Spleen (tissue), 11 donors: ENCODE results near the gene KCNMB2. TPM values are rescaled to one million over a fixed set of nuclear protein-coding genes. Genes with fewer than 3 reads are reported as not detected.

Experiments
- DNase-seq: peaks from one replicate; pipeline ENCODE4 v3.0.0-alpha.2; 2020
- H3K27ac ChIP-seq, 8 donors: fragments of 200-600 bp; sonication (generic) in 7 of 8; 1 replicate in 4 of 8; 2 replicates in 4 of 8; pipeline versions ENCODE4 v1.5.0 to v1.8.0; 2016 to 2021; ENCODE audit warnings: inconsistent platforms in 4 of 8, mild to moderate bottlenecking in 4 of 8, moderate library complexity in 1 of 8
- H3K27me3 ChIP-seq, 7 donors: fragments of 200-600 bp; sonication (generic) in 6 of 7; replicated peaks in 1 of 7; 1 replicate in 4 of 7; 2 replicates in 3 of 7; pipeline versions ENCODE4 v1.5.0 to v1.8.0; 2016 to 2021; ENCODE audit warnings: inconsistent platforms in 3 of 7, mild to moderate bottlenecking in 1 of 7
- H3K36me3 ChIP-seq, 6 donors: fragments of 200-600 bp; sonication (generic) in 5 of 6; 1 replicate in 4 of 6; 2 replicates in 2 of 6; pipeline versions ENCODE4 v1.5.0 to v1.8.0; 2016 to 2021; ENCODE audit warnings: inconsistent platforms in 2 of 6
- H3K4me1 ChIP-seq, 6 donors: fragments of 200-600 bp; sonication (generic) in 5 of 6; 1 replicate in 3 of 6; 2 replicates in 3 of 6; pipeline versions ENCODE4 v1.5.0 to v1.8.0; 2016 to 2021; ENCODE audit warnings: inconsistent platforms in 3 of 6
- H3K4me3 ChIP-seq, 8 donors: fragments of 200-600 bp; sonication (generic) in 7 of 8; 1 replicate in 4 of 8; 2 replicates in 4 of 8; pipeline versions ENCODE4 v1.5.0 to v1.8.0; 2016 to 2021; ENCODE audit warnings: inconsistent platforms in 4 of 8, mild to moderate bottlenecking in 4 of 8, moderate library complexity in 2 of 8
- H3K9me3 ChIP-seq, 8 donors: fragments of 200-600 bp; sonication (generic) in 7 of 8; 1 replicate in 4 of 8; 2 replicates in 4 of 8; pipeline versions ENCODE4 v1.5.0 to v1.8.0; 2016 to 2021; ENCODE audit warnings: inconsistent platforms in 4 of 8
- POLR2A ChIP-seq, 3 donors: fragments of 450-650 bp; IDR thresholded peaks; one replicate each; pipeline ENCODE4 v1.5.1; 2017; ENCODE audit warnings: antibody characterized with exemption in 3 of 3, mild to moderate bottlenecking in 1 of 3
- POLR2AphosphoS5 ChIP-seq, 3 donors: sonication (generic); formaldehyde crosslinking; IDR thresholded peaks; one replicate each; pipeline ENCODE4 v1.5.1; 2017; ENCODE audit warnings: antibody characterized with exemption in 3 of 3
- WGBS, 5 donors: extraction: QIAGEN DNeasy Blood & Tissue Kit in 3 of 5; methylation state at CpG; one replicate each; pipeline versions ENCODE4 v1.1.5 to v1.1.7; 2013 to 2018; 5-methylcytosine and 5-hydroxymethylcytosine counted together
- intact Hi-C: fragments of 100-400 bp; cut with DNase I; formaldehyde crosslinking; loops from one replicate; pipeline ENCODE4 v1.15.0; 2023; ENCODE audit warnings: low total_unique reads
- polyA plus RNA-seq, 3 donors: library from polyadenylated mRNA; stranded (reverse); fragments of 200-250 nt; gene quantifications; one replicate each; pipeline ENCODE4 v1.2.1, GENCODE V29; 2013
- total RNA-seq, 7 donors: library from RNA; depleted of rRNA in 3 of 7; stranded (reverse); fragments of >200 nt in 3 of 7; fragmentation: NEBNext Ultra II Directional in 4 of 7; extraction: Animal tissue kit (Norgen Biotek cat#: 25700) in 4 of 7; gene quantifications; one replicate each; pipeline versions ENCODE4 v1.1.0 to v1.2.1, GENCODE V29; 2016 to 2021
- TF ChIP-seq, protein P1 (sequence below), 11 experiments: fragments of 200-600 bp in 7 of 11; fragments of 450-650 bp in 4 of 11; sonication (generic) in 4 of 11; IDR thresholded peaks in 8 of 11; conservative IDR thresholded peaks in 3 of 11; 1 replicate in 7 of 11; 2 replicates in 4 of 11; pipeline versions ENCODE4 v1.4.0 to v1.8.0; 2016 to 2021; ENCODE audit warnings: antibody characterized with exemption in 11 of 11, inconsistent platforms in 4 of 11, mild to moderate bottlenecking in 1 of 11
- donor health status: healthy with polysubstance abuse.
- donor health status: DM: no; HTN: no; CAD: no; lungs with moderate emphysema.
- donor health status: DM: no; HTN: no; CAD: no.
- donor health status: Bipolar disorder and iron deficiency.
- donor health status: healthy.
- donor health status: DM: no; HTN: no; CAD: no.
- donor health status: DM: yes; HTN: yes; CAD: no.

The KCNMB2 gene
- total and polyA plus RNA-seq, 10 donors = 0.03 to 0.70 (median 0.66) TPM; not detected in 5

DNA sequence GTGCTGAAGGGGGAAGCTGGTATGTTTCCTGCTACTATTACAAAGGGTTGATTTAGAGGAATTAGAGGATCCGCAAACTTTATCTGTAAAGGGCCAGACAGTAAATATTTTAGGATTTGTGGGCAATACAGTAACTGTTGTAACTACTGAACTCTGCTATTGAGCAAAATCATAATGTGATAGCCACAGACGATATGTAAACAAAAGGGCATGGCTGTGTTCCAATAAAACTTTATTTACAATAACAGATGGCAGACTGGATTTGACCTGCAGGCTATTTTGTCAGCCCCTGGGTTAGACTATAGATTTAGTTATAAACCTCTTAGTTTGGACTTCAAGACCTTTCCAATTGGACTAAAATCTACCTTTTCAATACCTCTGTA, 27.8 kb upstream of the KCNMB2 start:
- H3K4me1 ChIP-seq = no peaks in the 10 kb centered on the region
- intact Hi-C loops = no loop called here
- TF ChIP-seq POLR2A (IDR thresholded peaks at IDR 0.05) = no peak
- no peak for TF ChIP-seq POLR2AphosphoS5 (IDR thresholded peaks at IDR 0.05)
- TF ChIP-seq, protein P1, sequence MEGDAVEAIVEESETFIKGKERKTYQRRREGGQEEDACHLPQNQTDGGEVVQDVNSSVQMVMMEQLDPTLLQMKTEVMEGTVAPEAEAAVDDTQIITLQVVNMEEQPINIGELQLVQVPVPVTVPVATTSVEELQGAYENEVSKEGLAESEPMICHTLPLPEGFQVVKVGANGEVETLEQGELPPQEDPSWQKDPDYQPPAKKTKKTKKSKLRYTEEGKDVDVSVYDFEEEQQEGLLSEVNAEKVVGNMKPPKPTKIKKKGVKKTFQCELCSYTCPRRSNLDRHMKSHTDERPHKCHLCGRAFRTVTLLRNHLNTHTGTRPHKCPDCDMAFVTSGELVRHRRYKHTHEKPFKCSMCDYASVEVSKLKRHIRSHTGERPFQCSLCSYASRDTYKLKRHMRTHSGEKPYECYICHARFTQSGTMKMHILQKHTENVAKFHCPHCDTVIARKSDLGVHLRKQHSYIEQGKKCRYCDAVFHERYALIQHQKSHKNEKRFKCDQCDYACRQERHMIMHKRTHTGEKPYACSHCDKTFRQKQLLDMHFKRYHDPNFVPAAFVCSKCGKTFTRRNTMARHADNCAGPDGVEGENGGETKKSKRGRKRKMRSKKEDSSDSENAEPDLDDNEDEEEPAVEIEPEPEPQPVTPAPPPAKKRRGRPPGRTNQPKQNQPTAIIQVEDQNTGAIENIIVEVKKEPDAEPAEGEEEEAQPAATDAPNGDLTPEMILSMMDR (IDR thresholded peaks at IDR 0.05 in 8 of 11, conservative IDR thresholded peaks at IDR 0.05 in 3 of 11) = no peak
- 81 to 93% (median 84%) methylated on average over 2 of the region's 2 CpGs for WGBS, 5 donors
- no peaks in the 10 kb centered on the region for H3K9me3 ChIP-seq
- no peak overlapping the region for H3K27ac ChIP-seq
- H3K4me3 ChIP-seq = no peak overlapping the region
- no peaks in the 10 kb centered on the region for H3K27me3 ChIP-seq
- H3K36me3 ChIP-seq = no peaks in the 10 kb centered on the region
- no peak for DNase-seq

- Histone ChIP-seq H3K27me3 (no peaks in the 10 kb centered on the region), H3K4me1 (no peaks in the 10 kb centered on the region)
- intact Hi-C loops = no loop called here
Observed at GRCh38 chr3:178510496-178510895, 25.7 kb upstream of the KCNMB2 start.

DNA sequence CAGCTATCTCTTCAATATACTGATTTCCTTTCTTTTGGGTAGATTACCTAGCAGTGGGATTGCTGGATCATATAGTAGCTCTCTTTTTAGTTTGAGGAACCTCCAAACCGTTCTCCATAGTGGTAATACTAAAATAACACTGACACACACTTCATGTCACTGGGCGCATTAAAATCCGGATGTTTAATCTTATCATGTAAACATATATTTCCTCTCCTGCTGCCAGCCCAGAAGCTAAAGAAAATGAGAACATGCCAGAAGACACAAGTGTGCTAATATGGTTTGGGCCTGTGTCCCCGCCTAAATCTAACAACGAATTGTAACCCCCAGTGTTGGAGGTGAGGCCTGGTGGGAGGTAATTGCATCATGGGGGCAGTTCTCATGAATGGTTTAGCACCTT, 23.6 kb upstream of the KCNMB2 start:
- Histone ChIP-seq H3K36me3 (no peaks in the 10 kb centered on the region), H3K4me3 (no peak overlapping the region), H3K27ac (no peak overlapping the region), H3K9me3 (no peaks in the 10 kb centered on the region), H3K4me1 (no peaks in the 10 kb centered on the region), H3K27me3 (no peaks in the 10 kb centered on the region)
- no peak for DNase-seq
- 45 to 68% (median 61%) methylated on average over 5 of the region's 5 CpGs for WGBS, 5 donors
- intact Hi-C loops = no loop called here
- no peak for TF ChIP-seq POLR2AphosphoS5 (IDR thresholded peaks at IDR 0.05)
- TF ChIP-seq, protein P1 (IDR thresholded peaks at IDR 0.05 in 8 of 11, conservative IDR thresholded peaks at IDR 0.05 in 3 of 11) = no peak
- TF ChIP-seq POLR2A (IDR thresholded peaks at IDR 0.05) = no peak

More at GRCh38 chr3:178510496-178510895, 25.7 kb upstream of the KCNMB2 start:
- H3K36me3 ChIP-seq = no peaks in the 10 kb centered on the region
- H3K9me3 ChIP-seq = no peaks in the 10 kb centered on the region
- no peak overlapping the region for H3K4me3 ChIP-seq
- no peak for DNase-seq
- TF ChIP-seq POLR2A (IDR thresholded peaks at IDR 0.05) = no peak
- TF ChIP-seq, protein P1 (IDR thresholded peaks at IDR 0.05 in 8 of 11, conservative IDR thresholded peaks at IDR 0.05 in 3 of 11) = no peak
- no peak for TF ChIP-seq POLR2AphosphoS5 (IDR thresholded peaks at IDR 0.05)
- no peak overlapping the region for H3K27ac ChIP-seq

DNA sequence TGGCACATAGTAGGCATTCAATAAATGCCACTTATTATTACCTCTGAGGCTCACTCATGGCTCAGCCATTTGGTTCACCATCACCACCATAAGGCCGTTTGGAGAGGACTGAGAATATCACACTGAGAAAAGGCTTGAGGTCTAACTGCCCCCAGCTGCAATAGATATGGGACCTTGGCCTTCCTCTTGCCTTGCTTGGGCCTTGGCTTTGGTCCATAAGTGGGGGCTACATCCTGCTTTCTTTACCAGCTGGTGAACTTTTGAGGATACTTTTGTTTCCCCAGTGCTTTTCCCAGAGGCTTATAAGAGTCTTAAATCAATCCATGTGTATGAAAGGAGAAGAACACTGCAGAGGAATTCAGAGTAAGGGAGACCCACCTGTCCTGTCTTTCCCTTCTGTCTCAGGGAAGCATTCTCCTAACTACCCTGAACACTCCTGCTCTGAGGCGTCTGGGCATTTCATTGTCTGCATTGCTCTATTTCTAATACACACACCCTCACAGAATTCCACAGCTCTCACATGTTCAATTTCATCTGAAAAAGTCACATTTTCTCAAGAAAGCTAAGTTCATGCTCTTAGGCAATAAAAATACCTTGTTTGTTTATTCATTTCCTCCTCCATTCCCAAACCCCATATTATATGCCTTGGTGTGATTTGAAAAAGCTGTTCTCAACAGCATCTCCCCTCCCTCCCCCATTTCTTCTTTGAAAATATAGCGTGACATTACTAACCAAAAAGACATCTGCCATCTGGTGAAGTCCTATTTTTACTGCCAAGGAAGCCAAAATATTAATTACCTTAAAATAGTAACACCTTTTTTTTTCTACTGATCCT, 22.5 kb upstream of the KCNMB2 start:
- H3K36me3 ChIP-seq = no peaks in the 10 kb centered on the region
- DNase-seq = no peak
- H3K27me3 ChIP-seq = no peaks in the 10 kb centered on the region

More for the DNA sequence above, 22.5 kb upstream of the KCNMB2 start:
- 53 to 69% (median 58%) methylated on average over 3 of the region's 3 CpGs for WGBS, 5 donors
- H3K9me3 ChIP-seq = no peaks in the 10 kb centered on the region
- H3K27ac ChIP-seq = no peak overlapping the region
- intact Hi-C loops = no loop called here
- TF ChIP-seq POLR2AphosphoS5 (IDR thresholded peaks at IDR 0.05) (no peak), POLR2A (IDR thresholded peaks at IDR 0.05) (no peak)
- TF ChIP-seq, protein P1 (IDR thresholded peaks at IDR 0.05 in 8 of 11, conservative IDR thresholded peaks at IDR 0.05 in 3 of 11) = no peak
- no peaks in the 10 kb centered on the region for H3K4me1 ChIP-seq
- no peak overlapping the region for H3K4me3 ChIP-seq
